ENCODE data around the gene ENDOD1. TPM values are rescaled to one million over a fixed set of nuclear protein-coding genes. Genes with fewer than 3 reads are reported as not detected.

ENDOD1 gene
- polyA plus RNA-seq, 1 experiment = 11.0 TPM

GRCh38 chr11:95148938-95149337 is 59.3 kb downstream of the ENDOD1 start:
- TF ChIP-seq CTCF (IDR thresholded peaks at IDR 0.05; ENCODE audit: insufficient read depth, low read depth, low read length) = no peak
- CTCF ChIA-PET = interaction anchor here (0.6 to 13.8 kb wide), 5 partner anchors 11 to 1141 kb away, joined by 3 to 163 read pairs (median 17); partner anchors contain the start of gene SRSF8
- no peak for DNase-seq (ENCODE audit: low read depth)
- Histone ChIP-seq H3K4me3 (ENCODE audit: low read depth, low read length) (no peak overlapping the region), H3K36me3 (ENCODE audit: control insufficient read depth, insufficient read depth, low read length) (no peaks in the 10 kb centered on the region), H3K27me3 (ENCODE audit: control insufficient read depth, insufficient read depth, low read length) (no peaks in the 10 kb centered on the region; the same call in 1 of the 2 replicates)
- POLR2A ChIA-PET = no interaction called here

GRCh38 chr11:95149651-95150364 is 60.2 kb downstream of the ENDOD1 start:
- H3K27me3 ChIP-seq (ENCODE audit: control insufficient read depth, insufficient read depth, low read length) = no peaks in the 10 kb centered on the region; the same call in 1 of the 2 replicates
- TF ChIP-seq CTCF (IDR thresholded peaks at IDR 0.05; ENCODE audit: insufficient read depth, low read depth, low read length) = no peak
- POLR2A ChIA-PET = no interaction called here
- no peak overlapping the region for H3K4me3 ChIP-seq (ENCODE audit: low read depth, low read length)
- no peaks in the 10 kb centered on the region for H3K36me3 ChIP-seq (ENCODE audit: control insufficient read depth, insufficient read depth, low read length)
- CTCF ChIA-PET = interaction anchor here (1.2 to 13.8 kb wide), 4 partner anchors 57 to 614 kb away, joined by 4 to 163 read pairs (median 72); partner anchors contain the start of gene SRSF8
- DNase-seq (ENCODE audit: low read depth) = no peak

- TF ChIP-seq CTCF (IDR thresholded peaks at IDR 0.05; ENCODE audit: insufficient read depth, low read depth, low read length) = peak; percentile 81
- Histone ChIP-seq H3K27me3 (ENCODE audit: control insufficient read depth, insufficient read depth, low read length) (no peaks in the 10 kb centered on the region; the same call in 1 of the 2 replicates), H3K4me3 (ENCODE audit: low read depth, low read length) (peak overlapping the region; percentile 48), H3K36me3 (ENCODE audit: control insufficient read depth, insufficient read depth, low read length) (no peaks in the 10 kb centered on the region)
- POLR2A ChIA-PET = no interaction called here
- DNase-seq (ENCODE audit: low read depth) = no peak
- CTCF ChIA-PET = interaction anchor here (0.7 to 13.8 kb wide), 8 partner anchors 9 to 613 kb away, joined by 3 to 187 read pairs (median 4); partner anchors contain the start of gene SRSF8
Measured at GRCh38 chr11:95150956-95151684, 61.5 kb downstream of the ENDOD1 start.

GRCh38 chr11:95152876-95153856 is 63.5 kb downstream of the ENDOD1 start:
- H3K27me3 ChIP-seq (ENCODE audit: control insufficient read depth, insufficient read depth, low read length) = peaks cover 2% of the 10 kb centered on the region
- no peaks in the 10 kb centered on the region for H3K36me3 ChIP-seq (ENCODE audit: control insufficient read depth, insufficient read depth, low read length)
- CTCF ChIA-PET = interaction anchor here (0.6 to 13.8 kb wide), 7 partner anchors 12 to 1275 kb away, joined by 3 to 187 read pairs (median 3); partner anchors contain the start of gene SRSF8
- POLR2A ChIA-PET = no interaction called here
- H3K4me3 ChIP-seq (ENCODE audit: low read depth, low read length) = no peak overlapping the region
- DNase-seq (ENCODE audit: low read depth) = no peak
- no peak for TF ChIP-seq CTCF (IDR thresholded peaks at IDR 0.05; ENCODE audit: insufficient read depth, low read depth, low read length)
